HFF-Myc (cell line): Measurements from ENCODE around the gene SNX20.

ENCODE experiments used
- DNase-seq: peaks from one replicate; pipeline ENCODE4 v3.0.0-alpha.2; 2011; ENCODE audit warnings: low read depth; ENCODE audit errors: extremely low read depth
- H3K4me3 ChIP-seq: replicated peaks from 2 replicates; pipeline ENCODE4 v1.5.1; 2011; ENCODE audit warnings: low read depth, mild to moderate bottlenecking, control low read depth, low read length
- CTCF ChIP-seq: IDR thresholded peaks from 2 replicates; pipeline ENCODE4 v1.5.1; 2012; ENCODE audit warnings: mild to moderate bottlenecking, low read depth, low read length, control low read depth; ENCODE audit errors: missing control alignments

Gene SNX20

GRCh38 chr16:50642349-50642748 is 38.8 kb downstream of the SNX20 start:
- TF ChIP-seq CTCF: no peak
- no peak for DNase-seq
- no peak overlapping the region for H3K4me3 ChIP-seq

GRCh38 chr16:50641818-50642187 is 39.3 kb downstream of the SNX20 start:
- DNase-seq: no peak
- no peak for TF ChIP-seq CTCF

GRCh38 chr16:50640919-50641817 is 39.9 kb downstream of the SNX20 start:
- H3K4me3 ChIP-seq: no peak overlapping the region
- TF ChIP-seq CTCF: no peak
- no peak for DNase-seq

More at GRCh38 chr16:50641818-50642187, 39.3 kb downstream of the SNX20 start:
- no peak overlapping the region for H3K4me3 ChIP-seq

GRCh38 chr16:50640391-50640790 is 40.7 kb downstream of the SNX20 start:
- no peak for DNase-seq
- no peak for TF ChIP-seq CTCF
- no peak overlapping the region for H3K4me3 ChIP-seq

GRCh38 chr16:50638816-50639670 is 42.1 kb downstream of the SNX20 start:
- no peak for DNase-seq
- no peak for TF ChIP-seq CTCF
- H3K4me3 ChIP-seq: no peak overlapping the region

GRCh38 chr16:50637716-50638602 is 43.2 kb downstream of the SNX20 start:
- no peak for TF ChIP-seq CTCF
- no peak for DNase-seq

More at GRCh38 chr16:50637716-50638602, 43.2 kb downstream of the SNX20 start:
- H3K4me3 ChIP-seq: no peak overlapping the region
